HTR-8/SVneo (cell line): Measurements from ENCODE around the gene KIAA1217.

Source experiments
- DNase-seq: peaks from one replicate; pipeline ENCODE4 v3.0.0; 2011; ENCODE audit warnings: low spot score, mixed read lengths; ENCODE audit not compliant: insufficient read length
- FAIRE-seq: peaks from 2 replicates; lab custom pipeline; 2011; peaks lifted over from hg19 to GRCh38; lab: Jason Lieb, UNC

KIAA1217 gene

GRCh38 chr10:24505759-24506158, 296.8 kb downstream of the KIAA1217 start:
- FAIRE-seq (no peak), DNase-seq (no peak)

- FAIRE-seq (peak; percentile 9), DNase-seq (peak; percentile 32)
Observed at GRCh38 chr10:24513155-24513554, 304.2 kb downstream of the KIAA1217 start.

- DNase-seq (no peak), FAIRE-seq (no peak)
Observed at GRCh38 chr10:24515481-24515880, 306.5 kb downstream of the KIAA1217 start.

- no peak for DNase-seq
- peak; percentile 20 for FAIRE-seq
Observed at GRCh38 chr10:24518411-24518810, 309.5 kb downstream of the KIAA1217 start.

GRCh38 chr10:24518981-24519597, 310.2 kb downstream of the KIAA1217 start:
- FAIRE-seq, result peak; percentile 90
- DNase-seq, result peak; percentile 78

- peak; percentile 9 for FAIRE-seq
Observed at GRCh38 chr10:24519950-24520349, 311.0 kb downstream of the KIAA1217 start.

GRCh38 chr10:24524314-24524713, 315.4 kb downstream of the KIAA1217 start:
- DNase-seq (no peak), FAIRE-seq (no peak)

More at GRCh38 chr10:24519950-24520349, 311.0 kb downstream of the KIAA1217 start:
- DNase-seq, result no peak

GRCh38 chr10:24526085-24526649, 317.2 kb downstream of the KIAA1217 start:
- DNase-seq (no peak), FAIRE-seq (no peak)

GRCh38 chr10:24528946-24529345, 320.0 kb downstream of the KIAA1217 start:
- DNase-seq, result no peak
- FAIRE-seq, result no peak

- no peak for DNase-seq
- no peak for FAIRE-seq
Observed at GRCh38 chr10:24531439-24531838, 322.5 kb downstream of the KIAA1217 start.

GRCh38 chr10:24533981-24534380, 325.0 kb downstream of the KIAA1217 start:
- no peak for DNase-seq
- no peak for FAIRE-seq

GRCh38 chr10:24536636-24537035, 327.7 kb downstream of the KIAA1217 start:
- DNase-seq (no peak), FAIRE-seq (no peak)

- no peak for DNase-seq
- FAIRE-seq, result no peak
Observed at GRCh38 chr10:24541239-24541753, 332.4 kb downstream of the KIAA1217 start.

GRCh38 chr10:24542314-24543270, 333.7 kb downstream of the KIAA1217 start:
- no peak for FAIRE-seq
- DNase-seq, result no peak

GRCh38 chr10:24544776-24545175, 335.8 kb downstream of the KIAA1217 start:
- FAIRE-seq (no peak), DNase-seq (no peak)

GRCh38 chr10:24545585-24545984, 336.6 kb downstream of the KIAA1217 start:
- DNase-seq (no peak), FAIRE-seq (no peak)

GRCh38 chr10:24550680-24551079, 341.7 kb downstream of the KIAA1217 start:
- no peak for DNase-seq
- no peak for FAIRE-seq

- FAIRE-seq (no peak), DNase-seq (no peak)
Observed at GRCh38 chr10:24551161-24551560, 342.2 kb downstream of the KIAA1217 start.

GRCh38 chr10:24552346-24553016, 343.5 kb downstream of the KIAA1217 start:
- no peak for DNase-seq
- no peak for FAIRE-seq

- no peak for DNase-seq
- FAIRE-seq, result no peak
Observed at GRCh38 chr10:24553051-24553612, 344.2 kb downstream of the KIAA1217 start.
